Heart left ventricle (tissue), 16 donors: ENCODE data around the gene BAZ2B. TPM values are rescaled to one million over a fixed set of nuclear protein-coding genes. Genes with fewer than 3 reads are reported as not detected.

Source experiments
- ATAC-seq, 4 donors: fragments of 200-7000 bp; cut with Tn5 transposase; one replicate each; pipeline ENCODE4 v1.9.1; 2020 to 2022; ENCODE audit warnings: moderate library complexity in 4 of 4, mild to moderate bottlenecking in 3 of 4, moderate number of reproducible peaks in 1 of 4
- DNase-seq, 5 donors: peaks; one replicate each; pipeline ENCODE4 v3.0.0-alpha.2; 2020
- H3K27ac ChIP-seq, 12 donors: fragments of 200-600 bp; sonication (generic) in 4 of 12; one replicate each; pipeline versions ENCODE4 v1.5.0 to v1.8.0; 2016 to 2022; ENCODE audit warnings: mild to moderate bottlenecking in 2 of 12
- H3K27me3 ChIP-seq, 9 donors: fragments of 200-600 bp; sonication (generic) in 2 of 9; one replicate each; pipeline versions ENCODE4 v1.5.1 to v1.8.0; 2016 to 2022; ENCODE audit warnings: mild to moderate bottlenecking in 3 of 9
- H3K36me3 ChIP-seq, 9 donors: fragments of 200-600 bp; sonication (generic) in 2 of 9; one replicate each; pipeline versions ENCODE4 v1.5.0 to v1.8.0; 2018 to 2022; ENCODE audit warnings: mild to moderate bottlenecking in 2 of 9
- H3K4me1 ChIP-seq, 12 donors: fragments of 200-600 bp; sonication (generic) in 4 of 12; one replicate each; pipeline versions ENCODE4 v1.5.0 to v1.8.0; 2016 to 2022; ENCODE audit warnings: mild to moderate bottlenecking in 3 of 12
- H3K4me3 ChIP-seq, 12 donors: fragments of 200-600 bp; sonication (generic) in 4 of 12; one replicate each; pipeline versions ENCODE4 v1.5.0 to v1.8.0; 2017 to 2022; ENCODE audit warnings: mild to moderate bottlenecking in 9 of 12, moderate library complexity in 4 of 12
- H3K9me3 ChIP-seq, 12 donors: fragments of 200-600 bp; sonication (generic) in 4 of 12; one replicate each; pipeline versions ENCODE4 v1.5.0 to v1.8.0; 2016 to 2022; ENCODE audit warnings: mild to moderate bottlenecking in 1 of 12
- POLR2A ChIP-seq, 2 donors: fragments of 450-650 bp; IDR thresholded peaks; one replicate each; pipeline ENCODE4 v1.6.1; 2017; ENCODE audit warnings: antibody characterized with exemption in 2 of 2, mild to moderate bottlenecking in 2 of 2, moderate library complexity in 2 of 2
- WGBS, 4 donors: extraction: QIAGEN DNeasy Blood & Tissue Kit in 2 of 4; methylation state at CpG; one replicate each; pipeline versions ENCODE4 v1.1.5 to v1.1.7; 2013 to 2018; 5-methylcytosine and 5-hydroxymethylcytosine counted together
- intact Hi-C, 10 donors: fragments of 100-400 bp; cut with DNase I; formaldehyde crosslinking; loops; one replicate each; pipeline versions ENCODE4 v1.11.1 to v1.14.2; 2022
- polyA plus RNA-seq, 2 donors: library from polyadenylated mRNA; stranded (reverse); fragments of 200-250 nt; gene quantifications; one replicate each; pipeline ENCODE4 v1.2.3, GENCODE V29; 2013
- total RNA-seq, 9 donors: library from RNA; depleted of rRNA in 2 of 9; stranded (reverse); fragments of >200 nt in 2 of 9; fragmentation: NEBNext Ultra II Directional in 3 of 9; extraction: Animal tissue kit (Norgen Biotek cat#: 25700) in 3 of 9; gene quantifications; one replicate each; pipeline versions ENCODE4 v1.1.0 to v1.2.4, GENCODE V29; 2016 to 2023
- TF ChIP-seq, protein P1 (sequence below), 12 donors: fragments of 200-600 bp; sonication (generic) in 4 of 12; IDR thresholded peaks; one replicate each; pipeline versions ENCODE4 v1.5.0 to v1.8.0; 2018 to 2022; ENCODE audit warnings: antibody characterized with exemption in 12 of 12, mild to moderate bottlenecking in 5 of 12
- donor health status: ischemic (EF 13 %, LVEDD 7.1; RV severe dilation, severe dysfunction).
- donor health status: healthy with polysubstance abuse.
- donor health status: DM: no; HTN: yes; CAD: no.
- donor health status: DM: no; HTN: no; CAD: no.
- donor health status: ischemic (EF 25% LVEDD 6.9; RV normal size, moderate dysfunction).
- donor health status: ischemic (EF 25% LVEDD 5.7; RV mildly dilated, moderate dysfunction).
- donor health status: healthy.
- donor health status: DM: yes; HTN: yes; CAD: no.
- donor health status: ischemic (EF 35%, LVEDD 5.7; RV mildly dilated, moderate dysfunction).
- donor health status: nonischemic (EF 11% LVEDD 7.7; RV severe dilation, severe dysfunction).
- donor health status: DM: yes; HTN: yes; CAD: no.
- donor health status: PGD.
- donor health status: ischemic (EF 29% LVEDD 5.4; RV normal size, mild dysfunction).
- donor health status: nonischemic (EF 23%, LVEDD 6.1; RV moderate dilation, normal function).

BAZ2B gene
- total and polyA plus RNA-seq, 11 donors: 15.3 to 56.5 (median 40.2) TPM

DNA sequence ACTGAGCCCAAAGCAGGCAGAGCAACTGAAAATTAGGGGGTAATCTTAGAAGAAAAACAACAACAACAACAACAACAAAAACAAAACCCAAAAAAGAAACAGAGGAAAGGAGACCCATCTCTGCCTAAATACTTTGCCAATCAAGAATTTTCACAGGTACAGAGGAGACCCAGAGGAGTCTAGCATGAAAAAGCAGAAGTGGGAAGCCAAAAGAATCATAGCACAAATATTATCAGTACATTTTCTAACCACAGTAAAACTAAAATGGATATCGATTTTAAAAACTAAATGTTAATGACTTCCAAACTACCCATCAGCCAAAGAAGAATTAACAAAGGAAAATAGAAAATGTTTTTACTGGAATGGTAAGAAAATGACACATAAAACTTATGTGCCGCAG, 148.1 kb downstream of the BAZ2B start:
- Histone ChIP-seq H3K36me3 (peaks cover 0 to 6% (median 0%) of the 10 kb centered on the region in 9 donors), H3K4me1 (peaks cover 0 to 8% (median 0%) of the 10 kb centered on the region in 12 donors), H3K9me3 (peaks cover 0 to 20% (median 0%) of the 10 kb centered on the region in 12 donors), H3K4me3 (no peak overlapping the region), H3K27ac (no peak overlapping the region), H3K27me3 (no peaks in the 10 kb centered on the region)
- intact Hi-C loops: no loop called here
- 94 to 99% (median 97%) methylated on average over 2 of the region's 2 CpGs for WGBS, 4 donors
- TF ChIP-seq POLR2A (IDR thresholded peaks at IDR 0.05): no peak
- TF ChIP-seq, protein P1, sequence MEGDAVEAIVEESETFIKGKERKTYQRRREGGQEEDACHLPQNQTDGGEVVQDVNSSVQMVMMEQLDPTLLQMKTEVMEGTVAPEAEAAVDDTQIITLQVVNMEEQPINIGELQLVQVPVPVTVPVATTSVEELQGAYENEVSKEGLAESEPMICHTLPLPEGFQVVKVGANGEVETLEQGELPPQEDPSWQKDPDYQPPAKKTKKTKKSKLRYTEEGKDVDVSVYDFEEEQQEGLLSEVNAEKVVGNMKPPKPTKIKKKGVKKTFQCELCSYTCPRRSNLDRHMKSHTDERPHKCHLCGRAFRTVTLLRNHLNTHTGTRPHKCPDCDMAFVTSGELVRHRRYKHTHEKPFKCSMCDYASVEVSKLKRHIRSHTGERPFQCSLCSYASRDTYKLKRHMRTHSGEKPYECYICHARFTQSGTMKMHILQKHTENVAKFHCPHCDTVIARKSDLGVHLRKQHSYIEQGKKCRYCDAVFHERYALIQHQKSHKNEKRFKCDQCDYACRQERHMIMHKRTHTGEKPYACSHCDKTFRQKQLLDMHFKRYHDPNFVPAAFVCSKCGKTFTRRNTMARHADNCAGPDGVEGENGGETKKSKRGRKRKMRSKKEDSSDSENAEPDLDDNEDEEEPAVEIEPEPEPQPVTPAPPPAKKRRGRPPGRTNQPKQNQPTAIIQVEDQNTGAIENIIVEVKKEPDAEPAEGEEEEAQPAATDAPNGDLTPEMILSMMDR (IDR thresholded peaks at IDR 0.05): no peak
- no peak for ATAC-seq
- DNase-seq: no peak

DNA sequence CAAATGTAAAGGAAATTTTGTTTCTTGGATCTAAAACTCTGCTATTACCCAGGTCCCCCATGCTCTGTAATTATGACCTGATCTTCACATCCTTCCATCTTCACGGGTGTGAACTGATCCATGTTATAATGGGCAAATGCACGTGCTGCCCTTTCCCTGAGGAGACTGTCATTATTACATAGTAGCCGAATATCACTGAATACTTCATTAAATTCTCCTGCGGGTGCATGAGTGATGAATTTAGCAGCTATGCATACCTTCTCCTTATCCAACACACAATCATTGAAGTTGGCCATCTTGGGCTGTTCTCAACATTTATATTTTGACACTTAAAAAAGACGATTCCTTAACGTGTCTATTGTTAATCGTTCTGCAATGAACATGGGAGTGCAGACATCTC, 153.4 kb downstream of the BAZ2B start:
- Histone ChIP-seq H3K4me1 (peaks cover 0 to 9% (median 0%) of the 10 kb centered on the region in 12 donors), H3K36me3 (peaks cover 0 to 10% (median 0%) of the 10 kb centered on the region in 9 donors), H3K27ac (no peak overlapping the region), H3K27me3 (no peaks in the 10 kb centered on the region), H3K4me3 (no peak overlapping the region), H3K9me3 (peaks cover 0 to 1% (median 0%) of the 10 kb centered on the region in 12 donors)
- TF ChIP-seq, protein P1 (IDR thresholded peaks at IDR 0.05): no peak
- no peak for TF ChIP-seq POLR2A (IDR thresholded peaks at IDR 0.05)
- DNase-seq (no peak), ATAC-seq (no peak)
- WGBS, 4 donors: 94 to 98% (median 97%) methylated on average over 7 of the region's 7 CpGs
- intact Hi-C loops: no loop called here

DNA sequence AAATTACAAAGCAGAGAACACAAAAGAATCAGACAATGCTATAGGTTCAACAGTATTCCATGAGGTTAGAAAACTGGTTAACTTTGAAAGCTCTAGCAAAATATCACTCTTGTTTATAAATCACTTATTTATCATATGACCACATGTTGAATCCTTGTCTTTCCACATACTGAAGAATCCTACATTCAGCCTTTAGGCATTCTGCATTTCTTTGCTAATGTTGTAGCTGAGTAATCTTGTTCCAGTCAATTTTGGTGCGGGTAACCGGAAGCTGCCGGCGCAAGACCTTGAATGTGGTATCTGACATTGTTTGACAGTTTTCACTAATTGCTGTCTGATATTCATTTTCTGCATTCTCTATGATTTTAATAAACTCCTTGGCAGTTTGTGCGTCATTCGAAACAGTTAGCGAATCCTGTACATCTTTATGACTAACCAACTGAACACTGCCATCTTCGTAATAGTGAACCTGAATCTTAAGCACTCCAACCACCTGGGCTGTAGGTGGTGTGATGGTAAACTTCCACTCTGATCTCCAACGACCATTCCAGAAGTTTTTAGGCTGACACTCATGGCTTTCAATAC, 154.1 kb downstream of the BAZ2B start:
- ATAC-seq (no peak), DNase-seq (no peak)
- H3K36me3 ChIP-seq: peaks cover 0 to 10% (median 0%) of the 10 kb centered on the region in 9 donors
- no peak overlapping the region for H3K4me3 ChIP-seq
- WGBS, 4 donors: 94 to 97% (median 97%) methylated on average over 9 of the region's 9 CpGs
- H3K4me1 ChIP-seq: peaks cover 0 to 11% (median 0%) of the 10 kb centered on the region in 12 donors
- TF ChIP-seq POLR2A (IDR thresholded peaks at IDR 0.05): no peak
- TF ChIP-seq, protein P1 (IDR thresholded peaks at IDR 0.05): no peak
- no peaks in the 10 kb centered on the region for H3K27me3 ChIP-seq
- H3K27ac ChIP-seq: no peak overlapping the region
- intact Hi-C loops: no loop called here
- no peaks in the 10 kb centered on the region for H3K9me3 ChIP-seq

DNA sequence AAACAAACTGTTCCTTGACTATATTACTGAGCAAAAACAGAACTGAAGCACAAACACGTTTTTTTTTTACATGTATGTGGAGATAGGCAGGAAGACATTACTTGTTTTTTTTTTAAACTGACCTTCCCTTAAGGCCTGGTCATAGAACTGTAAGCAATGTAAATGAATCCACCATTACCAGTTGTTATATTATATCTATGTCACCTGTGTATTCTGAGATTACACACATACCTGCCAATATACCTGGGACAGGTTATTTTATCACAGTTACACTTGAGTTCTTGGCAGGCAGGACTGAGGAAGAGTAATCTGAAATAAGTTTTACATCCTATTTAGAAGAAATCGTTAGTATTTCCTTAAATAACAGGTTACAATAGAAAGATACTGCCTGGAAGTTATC, 155.3 kb downstream of the BAZ2B start:
- Histone ChIP-seq H3K4me3 (no peak overlapping the region), H3K27ac (no peak overlapping the region), H3K27me3 (no peaks in the 10 kb centered on the region), H3K9me3 (no peaks in the 10 kb centered on the region), H3K36me3 (peaks cover 0 to 10% (median 0%) of the 10 kb centered on the region in 9 donors), H3K4me1 (peaks cover 0 to 20% (median 8%) of the 10 kb centered on the region in 12 donors)
- TF ChIP-seq POLR2A (IDR thresholded peaks at IDR 0.05): no peak
- TF ChIP-seq, protein P1 (IDR thresholded peaks at IDR 0.05): no peak
- intact Hi-C loops: no loop called here
- ATAC-seq: no peak
- WGBS, 4 donors: 45 to 58% (median 51%) methylated on average over 2 of the region's 2 CpGs
- no peak for DNase-seq
